Measurements from ENCODE around the gene ADAMTS8.

The ADAMTS8 gene

DNA sequence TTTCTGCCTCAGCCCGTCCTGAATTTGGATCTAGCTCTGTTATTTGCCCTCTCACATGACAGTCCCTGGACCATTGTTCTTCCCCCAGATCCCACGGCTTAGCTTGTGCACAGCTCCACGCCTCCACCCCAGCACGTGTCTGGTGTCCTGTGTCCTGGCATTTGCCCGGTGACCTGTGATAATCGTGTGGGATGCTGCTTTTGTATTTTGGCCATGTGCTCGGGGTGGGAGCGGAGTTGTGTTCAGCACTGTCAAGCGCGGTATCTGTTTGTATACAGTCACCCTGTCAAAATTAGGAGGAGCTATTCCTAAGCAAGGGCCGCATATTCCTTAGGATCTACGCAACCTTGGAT is 11.9 kb downstream of the ADAMTS8 start:
- no peak for FAIRE-seq

DNA sequence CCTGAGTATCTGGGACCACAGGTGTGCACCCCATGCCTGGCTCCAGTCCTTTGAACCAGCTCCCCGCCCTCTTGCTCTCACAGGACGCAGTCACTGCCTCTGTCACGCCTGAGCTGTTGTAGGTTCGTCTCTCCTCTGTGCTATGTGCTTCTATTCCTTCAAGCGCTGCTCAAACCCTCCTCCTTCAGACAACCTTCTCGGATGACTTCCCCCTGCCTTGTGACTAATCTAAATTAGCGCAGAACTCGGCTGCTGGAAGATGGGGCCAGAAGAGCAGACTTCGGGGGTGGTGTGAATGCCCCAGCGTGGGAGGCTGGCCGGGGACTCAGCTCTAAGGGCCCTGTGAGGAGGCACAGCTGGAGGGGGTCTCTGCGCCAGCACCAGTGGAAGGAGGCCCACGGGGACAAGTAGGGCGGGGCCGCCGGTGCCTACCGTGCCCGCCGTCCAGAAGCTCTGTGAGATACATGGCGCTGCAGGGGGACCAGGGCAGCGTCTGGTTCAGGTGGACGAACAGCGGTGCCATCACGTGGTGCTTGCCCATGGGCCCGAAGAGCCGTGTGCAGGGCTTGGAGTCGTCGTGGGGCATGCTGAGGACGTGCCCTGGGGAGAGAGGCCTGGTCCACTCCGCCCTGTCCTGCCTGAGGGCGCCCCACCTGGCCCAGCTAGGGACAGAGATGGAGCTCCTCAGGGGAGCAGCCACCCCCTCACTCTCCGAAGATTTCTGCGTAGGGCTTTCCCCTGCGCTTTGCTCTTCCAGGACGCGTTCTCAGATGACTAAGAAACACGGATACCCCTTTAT is 12.5 kb downstream of the ADAMTS8 start:
- no peak for FAIRE-seq

DNA sequence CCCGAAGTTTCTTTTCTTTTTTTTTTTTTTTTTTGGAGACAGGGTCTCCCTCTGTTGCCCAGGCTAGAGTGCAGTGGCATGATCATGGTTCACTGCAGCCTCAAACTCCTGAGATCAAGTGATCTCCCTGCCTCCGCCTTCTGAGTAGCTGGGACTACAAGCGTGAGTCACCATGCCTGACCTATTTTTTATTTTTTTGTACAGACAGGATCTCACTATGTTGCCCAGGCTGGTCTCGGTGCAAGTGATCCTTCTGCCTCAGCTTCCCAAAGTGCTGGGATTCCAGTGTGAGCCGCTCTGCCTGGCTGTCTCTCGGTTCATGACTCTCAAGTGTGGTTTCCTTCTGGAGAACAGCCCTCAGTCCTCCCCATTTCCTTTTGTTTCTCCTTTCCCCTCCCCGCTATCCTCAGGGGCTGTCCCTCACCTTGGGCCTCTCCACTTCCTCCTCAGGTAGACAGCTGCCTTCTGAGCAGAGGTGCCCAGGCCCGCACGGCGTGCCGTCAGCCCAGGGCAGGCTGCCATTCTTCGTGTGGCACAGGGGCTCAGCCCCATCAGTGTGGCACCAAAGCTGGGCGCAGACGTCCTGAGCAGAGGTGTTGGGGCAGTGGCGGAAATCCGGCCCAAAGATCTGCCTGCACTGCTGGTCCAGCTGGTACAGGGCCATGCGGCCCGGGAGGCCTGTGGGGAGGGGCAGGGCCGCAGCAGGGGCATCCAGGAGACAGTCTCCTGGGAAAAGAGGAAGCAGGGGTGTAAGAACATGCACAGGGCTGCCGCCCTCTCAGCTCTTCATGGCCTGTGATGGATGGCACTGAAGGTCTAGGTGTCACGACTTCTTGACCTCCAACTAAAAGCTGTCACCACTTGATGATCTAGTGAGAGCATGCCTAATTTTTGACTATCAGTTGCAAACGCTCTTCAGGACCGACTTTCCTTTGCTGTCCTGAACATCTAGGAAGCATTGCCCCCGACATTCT is 14.0 kb downstream of the ADAMTS8 start:
- no peak for FAIRE-seq

DNA sequence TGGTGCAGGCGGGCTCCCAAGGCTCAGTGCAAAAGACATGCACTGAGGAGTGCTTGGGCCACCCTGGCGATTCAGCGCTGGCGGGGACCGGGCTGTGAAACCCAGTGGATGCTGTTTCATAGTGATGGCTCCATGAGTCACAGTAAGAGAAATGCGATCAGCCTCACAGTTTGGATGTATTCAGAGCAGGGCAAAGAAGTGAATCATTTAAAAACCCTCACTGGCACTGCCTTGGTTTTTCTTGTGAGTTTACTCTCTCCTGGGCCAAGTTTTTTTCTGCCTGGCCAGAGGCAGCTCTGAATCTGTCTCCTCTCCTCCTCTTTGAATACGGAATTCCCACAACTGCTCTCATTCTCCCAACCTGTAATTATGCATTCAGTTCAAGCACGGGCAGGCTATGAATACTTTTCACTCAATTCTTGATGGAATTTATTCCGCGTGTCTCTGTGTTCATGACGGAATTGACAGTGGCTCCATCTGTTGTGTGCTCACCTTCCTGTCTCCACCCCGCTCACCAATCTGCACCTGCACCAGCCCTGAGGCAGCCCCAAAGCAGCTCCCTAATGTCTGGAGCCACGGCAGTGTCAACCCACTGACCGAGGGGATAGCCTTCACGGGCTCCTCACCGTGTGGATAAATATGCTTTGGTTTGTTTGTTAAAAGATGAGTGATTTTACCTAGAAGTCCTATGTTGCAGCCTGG is 14.9 kb downstream of the ADAMTS8 start:
- no peak for FAIRE-seq

DNA sequence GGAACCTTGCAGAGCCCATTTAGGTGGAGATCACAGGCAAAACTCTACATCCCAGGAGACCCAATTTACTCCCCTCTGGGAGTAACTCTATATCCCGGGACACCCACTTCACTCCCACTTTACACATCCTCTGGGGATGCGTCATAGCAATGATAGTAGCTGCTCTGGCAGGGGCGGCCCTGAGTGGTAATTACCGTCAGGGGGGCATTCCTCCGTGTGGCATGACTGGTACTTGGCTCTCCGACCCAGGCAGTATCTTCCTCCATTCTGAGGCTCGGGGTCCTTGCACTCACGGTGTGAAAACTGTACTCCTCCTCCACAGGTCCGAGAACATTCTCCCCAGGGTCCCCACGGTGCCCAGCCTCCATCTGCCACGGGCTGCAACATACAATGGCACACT is 17.2 kb downstream of the ADAMTS8 start:
- no peak for FAIRE-seq

DNA sequence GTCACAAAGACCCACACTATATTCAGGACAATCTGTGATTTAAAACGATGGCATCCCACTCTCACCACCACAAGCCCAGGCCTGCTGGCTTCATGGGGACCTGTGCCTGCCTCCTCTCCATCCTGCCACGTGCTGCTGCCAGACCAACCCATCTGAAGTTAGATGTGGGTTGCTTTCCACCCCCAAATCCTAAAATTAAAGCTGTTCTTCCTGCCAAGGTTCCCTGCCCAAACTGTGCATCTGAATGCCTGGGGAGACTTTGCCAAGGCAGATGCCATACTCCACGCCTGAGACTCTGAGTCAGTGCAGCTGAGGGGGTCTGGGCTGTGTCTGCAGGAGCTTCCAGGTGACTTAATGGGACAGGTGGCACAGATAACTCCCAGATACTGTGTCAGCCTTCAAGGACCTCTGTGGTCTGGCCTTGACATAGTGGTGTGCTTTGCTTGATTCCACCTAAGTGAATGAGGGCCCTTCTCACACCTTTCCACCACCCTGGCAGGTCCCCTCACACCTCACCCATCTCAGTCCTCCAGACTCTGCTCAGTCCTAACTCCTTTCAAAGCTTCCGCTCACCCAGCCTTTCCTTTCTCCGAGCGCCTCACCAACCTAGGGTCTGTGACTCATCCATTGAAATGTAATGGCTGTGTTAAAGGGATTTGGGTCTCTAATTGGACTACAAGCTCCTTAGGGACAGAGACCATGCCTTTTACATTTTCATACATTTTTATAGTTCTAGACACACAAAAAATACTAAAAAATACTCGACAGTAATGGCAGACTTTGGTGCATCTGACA is 18.6 kb downstream of the ADAMTS8 start:
- no peak for FAIRE-seq

DNA sequence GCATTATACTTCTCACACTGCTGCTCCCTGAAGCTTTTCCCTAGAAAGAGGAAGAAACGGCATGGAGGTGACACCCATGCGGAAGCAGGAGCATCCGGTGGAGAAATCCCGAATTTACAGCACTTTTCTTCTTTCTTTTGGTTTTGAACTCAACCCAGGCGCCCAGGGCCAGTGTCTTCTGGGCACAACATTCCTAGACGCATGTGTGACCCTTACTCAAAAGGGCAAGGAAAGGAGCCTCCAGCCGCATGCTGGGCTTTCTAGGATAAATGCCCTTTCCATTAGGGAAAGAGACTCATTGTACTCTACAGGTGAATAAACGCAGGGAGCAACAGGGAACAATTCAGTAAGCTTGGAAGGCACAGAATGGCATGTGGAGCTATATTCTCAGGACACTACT is 19.5 kb downstream of the ADAMTS8 start:
- no peak for FAIRE-seq

DNA sequence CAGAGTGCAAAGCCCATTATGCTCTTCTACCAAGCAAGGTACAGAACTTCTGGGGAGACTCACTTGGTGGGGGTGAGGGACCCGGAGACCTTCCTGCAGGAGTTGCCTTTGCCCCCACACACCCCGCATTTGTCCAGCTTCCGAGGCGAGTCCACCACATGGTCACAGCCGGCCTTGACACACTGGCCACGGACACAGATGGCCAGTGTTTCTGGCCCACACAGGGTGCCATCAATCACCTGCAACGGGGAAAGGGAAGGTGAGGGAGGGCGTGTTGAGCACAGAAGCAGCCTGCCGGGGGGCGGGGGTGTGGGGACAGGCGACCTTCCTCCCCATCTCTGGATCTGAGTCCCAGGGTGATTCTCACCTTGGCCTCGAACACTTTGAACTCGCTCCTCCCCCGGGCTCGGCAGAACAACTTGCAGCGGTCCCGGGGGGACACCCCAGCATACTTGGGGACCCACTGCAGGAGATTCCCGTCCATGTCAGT is 20.0 kb downstream of the ADAMTS8 start:
- FAIRE-seq = no peak

DNA sequence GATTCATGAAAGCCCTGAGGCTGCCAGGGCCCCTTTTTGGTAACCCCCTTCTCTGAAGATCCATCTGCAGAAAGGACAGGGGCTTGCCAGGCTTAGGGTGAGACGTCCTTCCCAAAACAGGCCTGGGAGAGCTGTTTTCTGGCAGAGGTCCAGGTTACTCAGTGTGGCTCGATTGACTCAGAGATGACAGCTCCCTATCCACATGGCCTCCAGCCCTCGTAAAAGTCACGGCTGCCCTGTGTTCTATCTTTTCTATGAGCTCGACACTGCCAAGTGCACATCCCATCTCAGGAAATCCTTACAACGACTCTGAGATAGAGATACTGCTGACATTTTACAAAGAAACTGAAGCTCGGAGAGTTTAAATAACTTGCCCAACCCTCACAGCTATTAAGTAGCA is 20.4 kb downstream of the ADAMTS8 start:
- FAIRE-seq = no peak

DNA sequence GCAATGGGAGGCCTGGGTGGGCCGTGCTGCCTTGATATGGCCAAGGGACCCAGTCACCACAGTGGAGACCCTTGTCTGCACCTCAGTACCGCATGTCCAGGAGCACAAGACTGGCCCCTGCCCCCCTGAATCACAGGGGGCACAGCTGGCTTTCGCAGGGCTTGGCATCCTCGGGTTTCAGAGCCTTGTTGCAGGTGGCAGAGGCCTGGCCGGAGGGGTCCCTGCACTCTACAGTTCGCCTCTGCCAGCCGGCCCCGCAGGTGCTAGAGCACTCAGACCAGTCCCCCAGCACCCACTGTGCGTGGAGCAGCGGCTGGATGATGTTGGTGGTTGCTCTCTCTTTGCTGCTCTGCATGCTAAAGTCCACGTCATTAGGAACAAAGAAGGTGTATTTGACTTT is 23.0 kb downstream of the ADAMTS8 start:
- no peak for FAIRE-seq

DNA sequence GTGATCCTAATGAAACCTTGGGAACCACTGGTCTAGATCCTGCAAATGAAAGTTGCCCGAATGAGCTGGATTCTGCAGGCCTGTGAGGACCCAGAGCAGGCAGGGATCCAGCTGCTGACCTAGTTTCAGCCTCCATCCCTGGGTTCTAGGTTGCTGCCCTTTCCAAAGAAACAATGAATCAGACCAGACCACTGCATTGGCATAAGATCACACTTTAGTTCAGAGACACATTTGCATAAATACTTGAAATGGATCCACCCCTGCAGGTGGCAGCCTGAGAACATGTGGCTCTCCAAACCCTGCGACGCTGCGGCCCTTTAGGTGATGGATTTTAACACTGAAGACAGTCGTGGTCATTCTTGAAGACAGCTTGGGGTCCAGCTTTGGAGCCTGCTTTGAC is 23.7 kb downstream of the ADAMTS8 start:
- no peak for FAIRE-seq

DNA sequence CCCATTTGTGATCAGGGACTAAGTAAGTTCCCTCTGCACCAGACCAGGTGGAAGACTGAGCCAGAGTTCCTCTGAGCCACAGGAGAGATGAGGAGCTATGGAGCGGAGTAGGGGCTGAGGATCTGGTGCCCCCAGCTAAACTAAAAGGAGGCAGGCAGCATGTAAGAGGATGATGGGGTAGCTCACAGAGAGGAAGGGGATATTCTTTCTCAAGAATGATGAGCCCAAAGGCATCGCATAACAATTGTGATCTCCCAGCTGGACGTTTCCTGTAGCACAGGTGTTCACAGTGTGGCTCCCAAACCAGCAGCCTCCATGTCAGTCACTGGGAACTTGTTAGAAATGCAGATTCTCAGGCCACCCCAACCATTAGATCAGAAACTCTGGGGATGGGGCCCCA is 24.4 kb downstream of the ADAMTS8 start:
- no peak for FAIRE-seq

DNA sequence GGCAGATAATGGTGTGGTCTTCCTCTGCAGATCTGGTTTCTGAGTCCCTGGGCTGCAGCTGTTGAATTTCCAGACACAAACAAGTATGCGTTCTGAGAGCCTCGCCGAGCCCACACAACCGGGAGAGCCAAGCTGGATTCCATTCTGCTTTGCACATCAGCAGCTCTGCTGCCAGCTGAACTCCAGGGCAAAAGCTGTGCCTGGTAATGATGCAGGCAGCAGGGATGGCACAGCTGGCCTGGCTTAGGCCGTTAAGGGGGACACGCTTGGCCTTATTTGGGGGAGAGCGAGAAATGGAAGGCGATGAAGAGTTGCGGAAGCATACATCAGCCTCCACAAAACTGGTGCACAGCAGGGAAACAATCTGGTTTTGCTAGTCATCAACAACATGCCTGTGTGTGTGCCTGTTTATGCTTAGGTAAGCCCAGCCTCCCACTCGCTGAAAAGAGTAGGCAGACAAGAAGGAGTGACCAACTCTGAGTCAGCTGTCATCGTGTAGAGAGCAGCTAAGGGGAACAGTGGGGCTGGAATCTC is 25.1 kb downstream of the ADAMTS8 start:
- no peak for FAIRE-seq

DNA sequence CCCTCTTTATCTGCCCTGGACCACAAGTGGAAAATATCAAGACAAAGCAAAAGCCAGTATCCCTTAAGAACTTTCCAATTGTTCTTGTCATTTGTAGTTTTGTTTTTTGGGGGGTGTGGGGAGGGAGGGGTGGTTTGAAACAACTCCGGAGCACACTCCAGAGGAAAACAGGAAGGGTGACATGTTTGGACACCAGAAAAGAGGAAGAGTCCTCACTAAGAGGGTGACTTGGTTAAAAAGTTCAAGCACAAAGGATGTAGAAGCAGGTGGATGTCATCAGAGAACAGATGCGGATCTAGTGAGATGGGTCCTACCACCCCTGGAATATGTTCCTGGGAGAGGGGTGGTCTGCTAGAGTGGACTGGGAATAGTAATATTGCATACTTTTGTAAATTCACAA is 25.8 kb downstream of the ADAMTS8 start:
- FAIRE-seq = no peak

DNA sequence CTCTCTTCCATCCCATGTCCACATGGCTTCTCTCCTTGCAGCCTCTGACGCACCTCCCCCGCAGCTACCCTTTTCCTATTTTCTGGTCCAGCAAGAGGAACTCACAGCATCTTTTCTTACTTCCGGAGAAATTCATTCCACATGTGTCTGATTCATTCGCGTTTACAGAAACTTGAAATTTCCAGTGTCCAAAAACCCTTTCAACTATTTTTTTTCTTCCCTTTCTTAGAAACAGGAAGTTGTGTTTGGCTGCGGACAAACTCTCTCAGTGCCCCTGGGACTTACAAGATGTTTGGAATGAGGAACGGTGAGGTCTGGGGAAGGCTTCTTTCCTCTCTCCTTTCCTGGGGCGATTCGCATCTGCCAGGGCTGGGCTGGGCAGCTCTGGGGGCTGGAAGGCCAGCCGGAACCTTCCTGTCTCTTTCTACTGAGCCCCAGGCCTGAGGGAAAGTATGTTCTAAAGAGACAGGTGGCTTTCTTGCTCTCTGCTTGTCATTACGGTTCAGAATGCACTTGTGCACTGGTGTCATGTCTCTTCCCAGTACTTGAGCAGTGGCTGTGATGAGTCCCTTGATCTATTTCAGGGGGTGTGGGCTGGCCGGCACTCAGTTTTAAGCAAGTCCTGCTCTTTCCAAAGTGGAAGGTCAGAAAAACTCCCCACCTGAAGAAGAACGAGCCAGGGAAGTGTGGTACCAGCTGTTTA is 27.5 kb downstream of the ADAMTS8 start:
- FAIRE-seq = no peak

DNA sequence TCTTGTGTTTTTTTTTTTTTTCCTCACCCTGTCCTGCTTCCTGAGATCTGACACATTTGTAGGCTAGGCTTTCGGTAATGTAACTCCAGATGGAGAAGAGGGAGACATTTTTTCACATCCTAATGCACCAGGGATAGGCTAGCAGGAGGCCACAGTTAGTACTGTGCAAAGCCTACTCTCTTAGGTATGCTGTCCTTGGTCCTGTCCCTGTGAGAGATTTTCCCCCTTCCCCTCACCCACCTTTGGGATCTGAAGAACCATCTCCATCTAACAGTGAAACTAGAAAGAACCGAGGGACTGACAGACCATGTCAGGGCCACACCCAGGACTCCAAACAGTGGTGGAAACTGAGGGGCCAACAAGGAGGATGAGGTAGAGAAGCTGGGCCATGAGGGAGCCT is 29.2 kb downstream of the ADAMTS8 start:
- no peak for FAIRE-seq

DNA sequence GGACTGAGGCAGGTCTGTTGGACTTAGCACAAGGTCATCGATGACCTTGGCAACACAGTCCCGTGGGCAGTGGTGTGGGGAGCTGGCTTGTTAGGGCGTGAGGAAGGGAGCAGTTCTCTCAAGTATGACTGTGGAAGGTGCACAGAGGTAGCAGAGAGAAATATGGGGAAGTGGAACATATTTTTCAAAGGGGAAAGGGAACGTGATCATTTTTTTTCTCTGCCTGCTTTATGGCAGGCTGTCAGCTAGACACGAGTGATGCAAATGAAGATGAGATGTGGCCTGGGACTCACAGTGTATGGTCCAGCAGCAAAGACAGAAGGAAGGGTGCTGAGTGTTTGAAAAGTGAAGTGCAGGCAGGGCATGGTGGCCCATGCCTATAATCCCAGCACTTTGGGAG is 30.6 kb downstream of the ADAMTS8 start:
- no peak for FAIRE-seq

DNA sequence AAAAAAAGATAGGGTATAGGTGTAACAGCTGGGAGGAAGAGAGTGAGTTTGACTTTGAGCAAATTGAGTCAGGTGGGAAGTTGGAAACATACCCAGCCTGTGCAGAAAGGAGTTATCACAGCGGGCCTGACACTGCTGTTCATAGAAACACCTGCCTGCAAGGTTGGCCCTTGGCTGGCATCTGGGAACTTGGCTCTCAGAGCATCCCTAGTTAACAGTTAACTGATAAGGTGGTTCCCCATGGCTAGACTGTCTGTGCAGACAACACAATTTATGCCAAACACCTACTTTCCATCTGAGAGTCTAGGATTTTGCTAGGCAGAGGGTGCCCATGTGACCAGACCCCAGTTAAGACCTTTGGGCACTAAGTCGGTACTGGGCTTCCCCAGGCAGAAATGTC is 31.4 kb downstream of the ADAMTS8 start:
- FAIRE-seq = no peak

DNA sequence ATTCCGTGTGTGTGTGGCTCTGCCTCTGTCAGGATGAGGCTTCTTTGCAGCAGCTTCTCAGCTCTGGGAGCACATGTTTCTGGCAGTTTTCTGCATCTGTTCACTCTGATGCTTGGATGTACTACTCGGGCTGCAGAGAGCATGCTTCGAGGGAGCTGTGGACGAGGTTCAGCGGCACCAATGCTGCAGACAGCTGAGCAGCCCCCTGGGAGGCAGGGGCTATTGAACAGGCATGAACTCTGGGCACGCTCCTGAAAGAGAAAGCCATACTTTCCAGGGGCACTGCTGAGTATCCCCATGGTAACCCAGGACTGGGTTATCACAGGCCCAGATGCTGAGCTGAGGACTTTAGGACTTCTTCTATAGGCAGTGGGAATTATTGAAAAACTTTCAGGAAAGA is 33.8 kb downstream of the ADAMTS8 start:
- no peak for FAIRE-seq

DNA sequence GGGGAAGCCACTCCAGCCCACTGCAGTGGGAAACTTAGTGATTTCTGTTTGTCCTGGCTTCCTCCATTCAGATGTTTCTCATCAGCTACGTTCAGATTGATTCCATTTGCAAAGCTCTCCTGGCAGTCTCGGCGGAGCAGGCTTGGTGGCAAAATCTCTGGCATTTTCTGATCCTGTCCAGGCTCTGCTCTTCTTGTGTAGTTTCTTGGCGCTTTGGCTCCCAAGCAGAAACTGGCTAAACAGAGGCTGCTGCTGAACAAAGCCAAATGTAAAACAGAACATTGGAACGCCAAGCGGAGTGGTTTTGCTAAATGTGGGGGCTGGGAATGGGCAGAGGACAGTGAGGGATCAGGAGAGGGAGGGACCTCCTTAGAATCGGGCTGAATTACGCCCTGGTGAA is 36.7 kb downstream of the ADAMTS8 start:
- FAIRE-seq = no peak

DNA sequence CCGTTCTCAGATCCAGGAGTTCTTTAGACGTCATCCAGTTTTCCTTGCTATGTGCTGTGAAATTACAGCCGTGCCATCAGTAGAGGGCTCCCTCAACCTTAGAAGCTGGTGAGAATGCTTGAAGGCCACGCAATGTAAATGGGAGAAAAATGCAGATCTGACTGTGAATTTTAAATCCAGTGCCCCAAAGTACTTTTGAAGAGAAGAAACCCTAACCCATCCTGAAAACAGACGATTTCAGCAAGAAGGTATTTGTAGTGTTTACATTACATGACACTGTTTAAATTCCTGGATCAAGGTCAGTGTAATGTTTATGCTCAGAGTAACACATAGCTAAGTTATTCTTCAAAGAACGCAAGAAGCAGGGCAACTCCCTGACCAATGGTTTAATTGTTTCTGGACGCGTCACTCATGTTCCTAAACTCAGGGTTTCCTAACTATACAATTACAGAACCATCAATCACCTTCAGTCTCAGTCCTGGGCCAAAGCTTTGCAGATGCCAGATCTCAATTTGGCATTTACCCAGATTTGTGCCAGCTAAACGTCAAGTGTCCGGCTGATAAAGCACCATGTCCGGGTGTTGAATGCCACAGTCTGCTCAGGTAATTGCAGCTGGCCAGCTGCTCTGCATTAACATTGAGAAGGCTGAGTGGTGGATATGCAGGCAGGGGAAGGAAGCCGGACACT is 38.2 kb downstream of the ADAMTS8 start:
- no peak for FAIRE-seq
